ENCODE data around the gene SPAM1. TPM values are rescaled to one million over a fixed set of nuclear protein-coding genes. Genes with fewer than 3 reads are reported as not detected.

The SPAM1 gene
- total and polyA plus RNA-seq, 2 donors (not counting 1 experiment from before 2014, with no cell fraction given), result not detected

DNA sequence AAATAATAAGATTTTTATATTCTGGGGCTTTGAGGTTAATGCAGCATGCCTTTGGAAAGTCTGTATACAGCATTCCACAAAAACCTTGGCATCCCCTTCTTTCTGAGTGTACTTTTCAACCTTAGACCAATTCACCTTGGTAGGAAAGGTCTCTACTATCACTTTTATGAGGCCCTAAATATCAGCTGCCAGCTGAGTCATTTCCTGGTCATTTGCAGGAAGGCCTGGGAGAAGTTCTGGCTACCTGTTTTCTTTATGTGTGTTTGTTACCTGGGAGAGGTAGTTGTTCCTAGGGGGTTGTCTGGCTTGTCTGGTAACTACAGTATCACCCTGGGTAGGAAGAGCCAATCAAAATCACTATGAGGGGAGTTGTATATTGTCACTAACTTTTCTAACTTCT is 4.1 kb downstream of the SPAM1 start:
- no peak overlapping the region for H3K9ac ChIP-seq (ENCODE audit: insufficient read depth, low read length)
- TF ChIP-seq, protein P1, sequence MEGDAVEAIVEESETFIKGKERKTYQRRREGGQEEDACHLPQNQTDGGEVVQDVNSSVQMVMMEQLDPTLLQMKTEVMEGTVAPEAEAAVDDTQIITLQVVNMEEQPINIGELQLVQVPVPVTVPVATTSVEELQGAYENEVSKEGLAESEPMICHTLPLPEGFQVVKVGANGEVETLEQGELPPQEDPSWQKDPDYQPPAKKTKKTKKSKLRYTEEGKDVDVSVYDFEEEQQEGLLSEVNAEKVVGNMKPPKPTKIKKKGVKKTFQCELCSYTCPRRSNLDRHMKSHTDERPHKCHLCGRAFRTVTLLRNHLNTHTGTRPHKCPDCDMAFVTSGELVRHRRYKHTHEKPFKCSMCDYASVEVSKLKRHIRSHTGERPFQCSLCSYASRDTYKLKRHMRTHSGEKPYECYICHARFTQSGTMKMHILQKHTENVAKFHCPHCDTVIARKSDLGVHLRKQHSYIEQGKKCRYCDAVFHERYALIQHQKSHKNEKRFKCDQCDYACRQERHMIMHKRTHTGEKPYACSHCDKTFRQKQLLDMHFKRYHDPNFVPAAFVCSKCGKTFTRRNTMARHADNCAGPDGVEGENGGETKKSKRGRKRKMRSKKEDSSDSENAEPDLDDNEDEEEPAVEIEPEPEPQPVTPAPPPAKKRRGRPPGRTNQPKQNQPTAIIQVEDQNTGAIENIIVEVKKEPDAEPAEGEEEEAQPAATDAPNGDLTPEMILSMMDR (conservative IDR thresholded peaks at IDR 0.05 in 1 of 2, IDR thresholded peaks at IDR 0.05 in 1 of 2; ENCODE audit: low read depth in 1 of 2, low read length in 2 of 2), result no peak
- no peak for TF ChIP-seq EZH2 (IDR thresholded peaks at IDR 0.05; ENCODE audit: low read length, missing control alignments)
- no peak overlapping the region for H3K4me2 ChIP-seq (ENCODE audit: extremely low read depth, insufficient read depth, low read length)
- H3K36me3 ChIP-seq (ENCODE audit: control insufficient read depth, insufficient read depth, low read length), result no peaks in the 10 kb centered on the region
- no peak overlapping the region for H2AFZ ChIP-seq (ENCODE audit: low read length)
- no peaks in the 10 kb centered on the region for H3K9me3 ChIP-seq (ENCODE audit: control insufficient read depth, insufficient read depth, low read depth, low read length)
- DNase-seq (ENCODE audit: low read depth in 2 of 2), result no peak
- no peaks in the 10 kb centered on the region for H4K20me1 ChIP-seq (ENCODE audit: control insufficient read depth, extremely low read depth, insufficient read depth, low read length)
- H3K4me1 ChIP-seq (ENCODE audit: control insufficient read depth, extremely low read depth, insufficient read depth, low read length), result no peaks in the 10 kb centered on the region
- H3K27me3 ChIP-seq (ENCODE audit: control insufficient read depth, insufficient read depth, low read length), result no peaks in the 10 kb centered on the region
- no peaks in the 10 kb centered on the region for H3K79me2 ChIP-seq (ENCODE audit: control insufficient read depth, insufficient read depth, low read length)
- H3K4me3 ChIP-seq (replicated peaks in 1 of 4; ENCODE audit: control extremely low read depth in 1 of 4, insufficient read depth in 1 of 4, low read depth in 3 of 4, low read length in 4 of 4), result no peak overlapping the region
- H3K27ac ChIP-seq (ENCODE audit: insufficient read depth, low read length), result no peak overlapping the region

DNA sequence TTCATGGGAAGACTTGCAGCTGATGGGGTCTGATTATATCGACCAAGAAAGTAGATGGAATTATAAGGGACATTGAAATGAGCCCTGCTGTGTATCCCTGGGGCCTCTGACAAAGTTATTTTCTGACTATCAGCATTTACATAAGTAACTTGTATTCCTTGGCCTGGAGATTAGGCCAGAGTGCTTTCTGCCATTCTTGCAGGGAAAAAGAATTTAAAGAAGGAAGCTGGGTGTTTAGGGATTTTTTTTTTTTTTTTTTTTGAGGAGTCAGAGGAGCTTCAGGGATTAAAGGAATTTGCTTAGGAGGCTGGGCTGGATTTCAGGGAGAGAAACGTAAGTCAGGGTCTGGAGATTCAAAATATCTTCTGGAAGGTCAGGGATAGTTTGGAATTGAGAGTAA is 4.6 kb downstream of the SPAM1 start:
- H3K9ac ChIP-seq (ENCODE audit: insufficient read depth, low read length), result no peak overlapping the region
- no peaks in the 10 kb centered on the region for H3K79me2 ChIP-seq (ENCODE audit: control insufficient read depth, insufficient read depth, low read length)
- DNase-seq (ENCODE audit: low read depth in 2 of 2), result no peak
- H3K4me1 ChIP-seq (ENCODE audit: control insufficient read depth, extremely low read depth, insufficient read depth, low read length), result no peaks in the 10 kb centered on the region
- H3K27ac ChIP-seq (ENCODE audit: insufficient read depth, low read length), result no peak overlapping the region
- TF ChIP-seq, protein P1 (conservative IDR thresholded peaks at IDR 0.05 in 1 of 2, IDR thresholded peaks at IDR 0.05 in 1 of 2; ENCODE audit: low read depth in 1 of 2, low read length in 2 of 2), result no peak
- no peak for TF ChIP-seq EZH2 (IDR thresholded peaks at IDR 0.05; ENCODE audit: low read length, missing control alignments)
- no peaks in the 10 kb centered on the region for H3K27me3 ChIP-seq (ENCODE audit: control insufficient read depth, insufficient read depth, low read length)
- no peak overlapping the region for H3K4me3 ChIP-seq (replicated peaks in 1 of 4; ENCODE audit: control extremely low read depth in 1 of 4, insufficient read depth in 1 of 4, low read depth in 3 of 4, low read length in 4 of 4)
- H2AFZ ChIP-seq (ENCODE audit: low read length), result no peak overlapping the region
- no peaks in the 10 kb centered on the region for H4K20me1 ChIP-seq (ENCODE audit: control insufficient read depth, extremely low read depth, insufficient read depth, low read length)
- H3K4me2 ChIP-seq (ENCODE audit: extremely low read depth, insufficient read depth, low read length), result no peak overlapping the region
- no peaks in the 10 kb centered on the region for H3K36me3 ChIP-seq (ENCODE audit: control insufficient read depth, insufficient read depth, low read length)
- H3K9me3 ChIP-seq (ENCODE audit: control insufficient read depth, insufficient read depth, low read depth, low read length), result no peaks in the 10 kb centered on the region

DNA sequence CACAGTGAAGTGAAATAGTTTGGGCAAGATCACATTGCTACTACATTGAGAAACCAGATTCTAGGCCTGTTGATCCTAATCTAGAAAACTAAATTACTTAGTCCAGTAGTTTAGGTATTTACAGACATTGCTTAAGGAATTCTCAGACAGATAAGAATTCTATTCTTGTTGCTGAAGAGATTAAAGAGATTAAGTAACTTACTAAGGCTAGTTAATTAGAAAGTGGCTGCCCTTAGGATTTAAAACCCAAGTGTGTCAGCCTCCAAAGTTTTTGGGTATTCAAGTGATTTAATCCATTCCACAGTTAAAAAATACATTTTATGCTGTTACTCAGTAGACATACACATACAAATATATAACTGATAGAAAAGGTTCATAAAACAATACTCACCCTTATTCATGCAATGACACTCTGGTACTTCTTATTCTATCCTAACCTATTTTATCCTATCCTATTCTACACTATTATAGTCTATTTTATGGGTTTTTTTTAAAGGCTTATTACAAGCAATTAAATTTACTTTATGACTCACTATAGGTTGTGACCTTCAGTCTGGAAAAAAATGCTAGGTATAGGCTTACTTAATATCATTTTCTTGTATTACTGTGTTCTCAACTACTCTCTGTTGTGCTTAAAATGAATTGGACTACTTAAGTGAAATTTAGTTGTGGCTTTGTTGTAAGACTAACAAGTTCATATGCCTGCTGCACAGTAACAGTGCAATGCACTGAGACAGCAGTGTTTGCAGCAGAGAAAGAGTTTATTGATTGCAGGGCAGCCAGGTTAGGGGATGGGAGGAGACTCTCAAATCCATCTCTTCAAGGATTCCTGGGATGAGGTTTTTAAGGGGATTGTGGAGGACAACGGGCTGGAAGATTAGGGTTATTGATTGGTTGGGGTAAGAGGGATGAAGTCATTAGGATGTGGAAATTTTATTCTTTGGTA is 10.7 kb downstream of the SPAM1 start:
- TF ChIP-seq EZH2 (IDR thresholded peaks at IDR 0.05; ENCODE audit: low read length, missing control alignments), result no peak
- TF ChIP-seq, protein P1 (conservative IDR thresholded peaks at IDR 0.05 in 1 of 2, IDR thresholded peaks at IDR 0.05 in 1 of 2; ENCODE audit: low read depth in 1 of 2, low read length in 2 of 2), result no peak
- DNase-seq (ENCODE audit: low read depth in 2 of 2), result no peak
- H3K79me2 ChIP-seq (ENCODE audit: control insufficient read depth, insufficient read depth, low read length), result no peaks in the 10 kb centered on the region

More for the DNA sequence above, 10.7 kb downstream of the SPAM1 start:
- no peak overlapping the region for H3K4me3 ChIP-seq (replicated peaks in 1 of 4; ENCODE audit: control extremely low read depth in 1 of 4, insufficient read depth in 1 of 4, low read depth in 3 of 4, low read length in 4 of 4)
- H3K9ac ChIP-seq (ENCODE audit: insufficient read depth, low read length), result no peak overlapping the region
- H4K20me1 ChIP-seq (ENCODE audit: control insufficient read depth, extremely low read depth, insufficient read depth, low read length), result no peaks in the 10 kb centered on the region
- H3K36me3 ChIP-seq (ENCODE audit: control insufficient read depth, insufficient read depth, low read length), result no peaks in the 10 kb centered on the region
- H3K4me1 ChIP-seq (ENCODE audit: control insufficient read depth, extremely low read depth, insufficient read depth, low read length), result no peaks in the 10 kb centered on the region
- H3K27ac ChIP-seq (ENCODE audit: insufficient read depth, low read length), result no peak overlapping the region
- H2AFZ ChIP-seq (ENCODE audit: low read length), result no peak overlapping the region
- H3K27me3 ChIP-seq (ENCODE audit: control insufficient read depth, insufficient read depth, low read length), result no peaks in the 10 kb centered on the region
- H3K4me2 ChIP-seq (ENCODE audit: extremely low read depth, insufficient read depth, low read length), result no peak overlapping the region
- no peaks in the 10 kb centered on the region for H3K9me3 ChIP-seq (ENCODE audit: control insufficient read depth, insufficient read depth, low read depth, low read length)

All from fibroblast of lung (primary cell).